ENCODE results near the gene ADGRV1.
"Not testable (repeated sequence)": the region's sequence is repeated elsewhere in the genome, so short reads cannot be mapped to it uniquely, and the experiment has no call there.

The ADGRV1 gene

GRCh38 chr5:90915393-90915792 lies 356.8 kb downstream of the ADGRV1 start:
- DNase-seq (ENCODE audit: low read depth), result no peak

- DNase-seq (ENCODE audit: low read depth), result no peak
Observed at GRCh38 chr5:90916947-90917800, 358.6 kb downstream of the ADGRV1 start.

GRCh38 chr5:90917928-90918668 lies 359.5 kb downstream of the ADGRV1 start:
- DNase-seq (ENCODE audit: low read depth), result no peak

- DNase-seq (ENCODE audit: low read depth), result no peak
Observed at GRCh38 chr5:90921418-90921973, 362.9 kb downstream of the ADGRV1 start.

- DNase-seq (ENCODE audit: low read depth), result not testable (repeated sequence)
Observed at GRCh38 chr5:90924222-90924621, 365.6 kb downstream of the ADGRV1 start.

GRCh38 chr5:90929013-90929839 lies 370.6 kb downstream of the ADGRV1 start:
- DNase-seq (ENCODE audit: low read depth), result not testable (repeated sequence)

- DNase-seq (ENCODE audit: low read depth), result no peak
Observed at GRCh38 chr5:90930062-90930461, 371.5 kb downstream of the ADGRV1 start.

GRCh38 chr5:90930756-90931431 lies 372.3 kb downstream of the ADGRV1 start:
- no peak for DNase-seq (ENCODE audit: low read depth)

- peak; percentile 85 for DNase-seq (ENCODE audit: low read depth)
Observed at GRCh38 chr5:90932052-90932699, 373.6 kb downstream of the ADGRV1 start.

- no peak for DNase-seq (ENCODE audit: low read depth)
Observed at GRCh38 chr5:90933298-90933697, 374.7 kb downstream of the ADGRV1 start.

GRCh38 chr5:90934091-90934719 lies 375.6 kb downstream of the ADGRV1 start:
- DNase-seq (ENCODE audit: low read depth), result no peak

- DNase-seq (ENCODE audit: low read depth), result no peak
Observed at GRCh38 chr5:90934738-90935137, 376.1 kb downstream of the ADGRV1 start.

- DNase-seq (ENCODE audit: low read depth), result peak; percentile 67
Observed at GRCh38 chr5:90939211-90939610, 380.6 kb downstream of the ADGRV1 start.

- DNase-seq (ENCODE audit: low read depth), result peak; percentile 85
Observed at GRCh38 chr5:90940227-90940995, 381.8 kb downstream of the ADGRV1 start.

GRCh38 chr5:90941002-90941720 lies 382.6 kb downstream of the ADGRV1 start:
- no peak for DNase-seq (ENCODE audit: low read depth)

GRCh38 chr5:90944116-90944515 lies 385.5 kb downstream of the ADGRV1 start:
- DNase-seq (ENCODE audit: low read depth), result peak; percentile 81

GRCh38 chr5:90947667-90948066 lies 389.1 kb downstream of the ADGRV1 start:
- DNase-seq (ENCODE audit: low read depth), result no peak

GRCh38 chr5:90948969-90949368 lies 390.4 kb downstream of the ADGRV1 start:
- DNase-seq (ENCODE audit: low read depth), result no peak

Data from iris pigment epithelial cell (primary cell).